GM18498 (cell line): ENCODE data around the gene RCN2.

Experiments used
- ATAC-seq: cut with Tn5 transposase; IDR thresholded peaks from one replicate; pipeline ENCODE4 v1.9.1; 2021; ENCODE audit warnings: mild to moderate bottlenecking, moderate library complexity; ENCODE audit not compliant: unreplicated experiment

Gene RCN2

GRCh38 chr15:76973362-76973743, 41.8 kb downstream of the RCN2 start:
- no peak for ATAC-seq

GRCh38 chr15:76973906-76974305, 42.4 kb downstream of the RCN2 start:
- no peak for ATAC-seq

GRCh38 chr15:76974456-76975036, 43.0 kb downstream of the RCN2 start:
- ATAC-seq: no peak

GRCh38 chr15:76976141-76976540, 44.6 kb downstream of the RCN2 start:
- ATAC-seq: no peak

- ATAC-seq: no peak
These were observed 45.2 kb downstream of the RCN2 start for GRCh38 chr15:76976572-76977270.

- no peak for ATAC-seq
These were observed 47.2 kb downstream of the RCN2 start for GRCh38 chr15:76978522-76979330.

- ATAC-seq: no peak
These were observed 47.9 kb downstream of the RCN2 start for GRCh38 chr15:76979331-76979925.

- no peak for ATAC-seq
These were observed 48.5 kb downstream of the RCN2 start for GRCh38 chr15:76979996-76980520.

- ATAC-seq: no peak
These were observed 50.8 kb downstream of the RCN2 start for GRCh38 chr15:76982356-76982755.

GRCh38 chr15:76982756-76983155, 51.2 kb downstream of the RCN2 start:
- no peak for ATAC-seq

- ATAC-seq: no peak
These were observed 52.2 kb downstream of the RCN2 start for GRCh38 chr15:76983590-76984375.

- ATAC-seq: no peak
These were observed 55.2 kb downstream of the RCN2 start for GRCh38 chr15:76986743-76987142.

- ATAC-seq: no peak
These were observed 55.7 kb downstream of the RCN2 start for GRCh38 chr15:76987276-76987675.

GRCh38 chr15:76987896-76988860, 56.6 kb downstream of the RCN2 start:
- peak; percentile 72 for ATAC-seq

GRCh38 chr15:76988867-76989780, 57.6 kb downstream of the RCN2 start:
- peak; percentile 10 for ATAC-seq

GRCh38 chr15:76991048-76991447, 59.5 kb downstream of the RCN2 start:
- no peak for ATAC-seq

GRCh38 chr15:76991741-76992645, 60.4 kb downstream of the RCN2 start:
- ATAC-seq: no peak
